Femur (tissue), 1 donor: ENCODE data around the gene ABHD12.
A peak's percentile ranks its signal among the peaks of the same experiment; 100 is the strongest.
"Not testable (repeated sequence)": the region's sequence is repeated elsewhere in the genome, so short reads cannot be mapped to it uniquely, and the experiment has no call there.

Experiments
- DNase-seq: peaks from one replicate; pipeline ENCODE4 v3.0.0-alpha.2; 2017

The ABHD12 gene

DNA sequence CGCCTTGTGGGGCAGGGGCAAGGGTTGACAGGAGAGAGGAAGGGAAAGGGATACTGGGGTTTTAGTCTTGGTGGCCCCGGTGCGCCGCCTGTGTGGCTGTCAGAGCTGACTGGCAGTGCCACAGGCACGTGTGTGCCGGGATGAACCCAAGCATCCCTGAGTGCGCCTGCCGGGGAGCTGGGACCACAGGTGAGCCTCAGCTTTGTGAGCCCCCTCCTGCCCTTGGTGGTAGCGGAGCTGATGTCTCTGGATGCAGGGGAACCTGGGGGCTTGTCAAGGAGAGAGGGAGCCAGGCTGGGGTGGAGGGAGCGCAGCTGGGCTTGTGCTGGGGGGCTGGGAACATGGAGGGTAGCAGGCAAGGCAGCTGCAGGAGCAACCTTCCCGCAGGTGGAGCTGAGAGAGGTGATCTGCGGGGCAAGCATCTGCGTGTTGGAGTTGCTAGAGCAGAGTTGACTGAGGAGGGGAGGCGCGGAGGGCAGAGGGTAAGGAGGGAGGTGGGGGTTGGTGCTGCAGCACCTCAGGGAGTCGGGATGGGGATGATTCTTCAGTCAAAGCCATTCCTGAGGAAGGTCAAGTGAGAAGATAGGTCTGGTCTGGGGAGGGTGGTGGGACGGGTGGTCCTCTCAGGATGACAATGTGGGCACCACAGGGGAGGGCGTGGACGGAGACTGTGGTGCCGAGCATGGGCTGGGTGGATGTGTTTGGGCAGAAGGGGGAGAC, 114.7 kb downstream of the ABHD12 start:
- DNase-seq = no peak

DNA sequence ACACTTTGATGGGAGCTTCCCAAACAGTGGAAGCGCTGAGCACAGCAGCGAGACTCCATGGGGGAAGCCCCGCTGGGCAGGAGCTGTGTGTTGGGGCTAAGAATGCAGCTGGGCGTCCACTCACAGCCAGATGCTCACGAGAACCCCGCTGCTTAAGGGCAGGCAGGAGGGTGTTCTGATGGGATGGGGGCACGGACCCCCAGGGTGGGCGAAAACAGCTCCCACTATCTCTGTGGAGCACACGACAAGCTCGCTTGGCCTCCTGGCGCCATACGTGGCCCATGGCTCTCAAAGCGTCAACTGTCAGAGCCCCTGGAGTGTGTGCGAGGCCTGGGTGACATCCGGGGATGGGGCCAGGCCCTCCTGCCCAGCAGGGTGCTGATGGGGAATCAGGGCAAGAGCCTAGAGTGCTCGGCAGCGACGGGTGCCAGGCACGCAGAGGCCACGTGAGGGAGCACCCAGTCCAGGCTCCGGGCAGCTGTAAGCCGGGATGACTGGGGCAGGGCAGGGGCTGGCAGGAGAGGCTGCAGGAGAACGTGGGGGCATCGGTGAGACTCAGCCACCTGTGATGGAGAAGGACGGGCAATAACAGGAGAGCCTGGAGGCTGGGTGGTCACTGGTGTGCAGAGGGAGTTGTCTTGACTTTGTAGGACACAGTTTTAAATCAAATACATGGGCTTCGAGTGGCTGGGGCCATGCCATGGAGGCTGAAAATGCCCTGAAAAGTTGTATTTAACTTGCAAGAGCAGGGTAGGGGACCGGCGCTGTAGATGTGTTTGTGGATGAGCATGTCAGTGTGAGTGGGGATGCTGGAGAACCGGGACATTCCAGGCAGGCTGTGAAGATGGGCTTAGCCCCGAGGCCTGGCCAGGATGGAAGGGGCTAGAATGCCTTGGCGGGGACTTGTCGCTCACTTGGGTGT, 115.5 kb downstream of the ABHD12 start:
- no peak for DNase-seq

DNA sequence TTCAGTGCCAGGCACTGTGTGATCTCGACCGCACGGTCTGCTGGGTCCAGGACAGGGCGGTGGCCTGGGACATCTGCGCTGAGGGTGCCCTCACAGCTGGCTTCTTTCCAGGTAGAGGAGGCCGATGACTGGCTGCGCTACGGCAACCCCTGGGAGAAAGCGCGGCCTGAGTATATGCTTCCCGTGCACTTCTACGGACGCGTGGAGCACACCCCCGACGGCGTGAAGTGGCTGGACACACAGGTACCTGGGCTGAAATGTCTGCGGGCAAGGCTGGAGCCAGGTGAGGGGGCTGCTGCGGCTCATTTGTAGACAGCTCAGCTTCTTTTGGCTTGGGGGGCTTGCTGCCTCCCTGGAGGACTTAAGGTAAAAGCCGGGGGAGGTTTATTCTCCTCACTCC, 116.2 kb downstream of the ABHD12 start:
- DNase-seq = no peak

DNA sequence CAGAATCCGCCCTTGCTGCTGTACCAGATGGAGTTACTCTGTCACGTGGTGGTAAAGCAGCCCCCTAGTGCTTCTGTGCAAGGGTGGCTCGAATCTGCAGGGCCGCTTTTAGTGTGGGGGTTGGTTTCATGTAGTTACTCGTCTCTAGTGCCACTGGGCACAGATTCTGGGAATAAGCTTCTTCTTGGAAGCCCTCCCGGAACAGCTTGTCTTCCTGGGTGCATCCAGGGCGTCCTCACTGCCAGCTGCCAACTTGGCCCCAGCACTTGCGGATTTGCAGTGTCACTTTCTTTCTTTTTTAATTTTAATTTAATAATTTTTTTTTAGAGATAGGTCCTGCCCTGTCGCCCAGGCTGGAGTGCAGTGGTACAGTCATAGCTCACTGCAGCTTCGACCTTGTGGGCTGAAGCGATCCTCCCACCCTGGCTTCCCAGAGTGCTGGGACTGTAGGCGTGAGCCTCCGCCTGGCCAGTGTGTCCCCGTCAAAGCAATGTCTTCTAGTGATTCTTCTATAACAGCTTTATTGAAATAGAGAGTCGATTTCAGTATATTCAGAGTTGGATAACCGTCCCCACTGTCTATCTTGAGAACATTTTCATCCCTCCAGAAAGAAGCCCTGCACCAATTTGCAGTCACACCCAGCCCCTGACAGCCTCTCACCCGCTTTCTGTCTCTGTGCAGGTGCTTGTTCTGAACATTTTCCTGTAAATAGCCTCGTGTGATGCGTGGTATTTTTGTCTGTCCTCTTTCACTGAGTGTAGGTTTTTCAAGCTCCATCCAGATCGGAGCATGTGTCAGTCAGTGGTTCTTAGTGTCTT, 116.9 kb downstream of the ABHD12 start:
- DNase-seq = no peak

DNA sequence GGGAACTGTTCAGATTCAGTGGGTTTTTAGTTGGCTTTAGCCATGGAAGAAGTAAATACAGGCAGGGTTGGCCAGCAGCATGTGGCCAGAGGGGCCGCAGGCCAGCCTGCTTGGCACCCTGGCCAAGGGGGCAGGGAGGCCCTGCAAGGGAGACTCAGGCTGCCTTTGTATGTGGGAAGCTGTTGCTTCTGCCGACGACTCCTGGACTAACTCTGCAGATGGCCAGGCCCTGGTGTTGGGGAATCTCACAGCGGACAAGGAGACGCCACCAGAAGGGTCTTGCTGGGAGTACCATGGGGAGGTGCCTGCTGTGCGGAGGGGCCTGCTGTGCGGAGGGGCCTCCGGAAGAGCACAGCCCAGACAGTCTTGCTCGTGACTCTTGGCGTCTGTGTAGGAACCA, 117.6 kb downstream of the ABHD12 start:
- peak; percentile 31 for DNase-seq

DNA sequence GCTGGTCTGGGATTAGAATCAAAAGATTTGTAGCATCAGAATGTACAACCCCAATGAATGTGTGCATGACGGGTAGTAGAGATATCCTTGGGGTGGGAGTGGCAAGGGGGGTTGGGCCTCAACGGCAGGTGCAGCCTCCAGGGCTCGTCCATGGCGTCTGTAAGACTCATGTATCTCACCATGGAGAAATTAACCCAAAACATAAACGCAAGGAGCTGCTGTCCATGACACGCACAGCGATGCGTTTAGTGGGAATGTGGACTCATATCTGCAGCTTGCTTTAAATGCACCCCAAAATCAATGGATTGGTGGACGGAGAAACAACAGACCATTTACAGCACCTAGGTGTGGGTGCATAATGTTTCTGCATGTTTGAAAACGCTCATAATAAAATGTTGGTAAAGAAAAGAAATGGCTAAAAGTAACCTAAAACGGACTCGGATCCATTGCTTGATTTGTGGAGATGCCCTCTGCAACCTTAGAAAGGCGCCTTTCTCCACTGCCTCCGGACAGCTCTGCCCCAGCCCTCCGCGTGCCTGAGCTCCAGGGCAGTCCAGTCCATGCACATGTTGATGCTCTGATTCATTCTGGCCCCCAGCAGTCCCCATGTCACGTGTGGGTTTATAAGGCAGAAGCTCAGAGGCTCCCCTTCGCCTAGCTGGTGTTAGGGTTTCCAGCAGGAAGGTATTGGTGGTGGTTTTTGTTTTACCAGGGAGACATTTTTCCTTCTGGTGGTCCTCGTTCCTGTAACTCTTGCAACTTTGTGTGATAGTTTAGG, 118.2 kb downstream of the ABHD12 start:
- no peak for DNase-seq

DNA sequence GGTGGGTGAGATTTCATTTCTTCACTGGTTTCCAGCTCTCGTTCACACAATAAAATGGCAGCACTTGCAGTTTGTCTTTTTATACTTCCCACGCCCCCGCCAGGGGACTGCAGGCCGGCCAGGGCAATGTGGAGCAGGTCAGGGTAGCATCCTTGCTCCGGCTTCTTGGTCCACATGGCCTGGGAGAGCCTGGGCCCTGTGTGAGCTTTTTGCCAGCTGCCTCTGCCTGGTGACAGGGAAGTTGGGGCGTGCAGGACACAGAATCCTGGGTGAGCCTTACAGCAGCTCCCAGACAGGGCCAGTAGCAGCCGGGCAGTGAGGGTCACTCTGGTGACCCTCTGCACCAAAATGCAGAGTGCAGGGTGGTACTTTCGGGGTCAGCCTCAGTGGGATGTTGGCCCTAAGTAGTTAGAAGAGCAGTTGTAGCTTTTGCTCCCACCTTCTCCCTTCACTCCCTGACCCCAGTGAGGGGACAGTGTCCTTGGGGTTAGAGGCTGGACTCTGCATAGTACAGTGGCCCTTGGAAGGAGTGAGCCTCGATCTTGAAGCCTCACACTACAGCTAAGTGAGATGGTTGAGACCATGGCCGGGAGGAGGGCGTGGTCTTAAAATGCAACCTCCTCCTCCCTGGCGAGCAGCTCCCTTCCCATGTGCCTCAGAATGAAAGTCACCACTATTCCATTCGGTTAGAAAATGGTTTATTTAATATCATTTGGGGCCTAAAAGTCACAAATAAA, 119.0 kb downstream of the ABHD12 start:
- no peak for DNase-seq

DNA sequence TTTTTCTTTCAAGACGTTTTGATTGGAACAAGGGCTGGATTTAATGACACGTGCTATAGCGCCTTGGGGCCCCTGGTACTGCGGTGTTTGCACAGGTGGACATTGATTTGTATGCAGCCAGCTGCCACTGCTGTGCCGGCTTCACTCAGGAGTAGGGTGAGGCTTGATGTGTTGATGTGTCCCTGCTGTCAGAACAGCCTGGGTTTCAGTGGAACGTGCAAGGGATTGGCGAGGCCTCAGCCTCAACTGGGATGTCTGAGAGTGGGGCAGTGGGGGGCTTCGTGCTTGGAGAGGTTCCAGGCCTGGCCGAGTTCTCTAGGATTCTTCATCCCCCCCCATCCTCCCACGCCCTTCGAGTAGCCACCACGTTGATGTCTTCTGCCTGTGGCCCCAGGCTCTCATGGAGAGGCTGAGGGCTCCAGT, 119.8 kb downstream of the ABHD12 start:
- no peak for DNase-seq

DNA sequence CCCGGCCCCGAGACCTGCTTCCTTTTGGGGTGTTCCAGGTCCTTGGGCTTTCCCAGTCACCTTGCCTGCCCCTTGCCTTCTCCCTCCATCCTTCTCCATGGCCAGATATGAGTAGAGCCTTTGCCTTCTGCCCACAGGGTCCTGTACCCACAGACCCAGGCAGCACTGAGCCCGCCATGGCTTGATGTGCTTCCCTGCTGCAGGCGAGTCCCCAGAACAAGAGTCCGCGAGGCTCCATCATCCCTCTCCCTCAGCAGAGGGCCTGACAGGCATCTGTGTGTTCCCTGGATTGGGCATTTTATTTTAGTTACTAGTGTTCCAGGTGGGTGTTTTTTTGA, 120.8 kb downstream of the ABHD12 start:
- DNase-seq = no peak

DNA sequence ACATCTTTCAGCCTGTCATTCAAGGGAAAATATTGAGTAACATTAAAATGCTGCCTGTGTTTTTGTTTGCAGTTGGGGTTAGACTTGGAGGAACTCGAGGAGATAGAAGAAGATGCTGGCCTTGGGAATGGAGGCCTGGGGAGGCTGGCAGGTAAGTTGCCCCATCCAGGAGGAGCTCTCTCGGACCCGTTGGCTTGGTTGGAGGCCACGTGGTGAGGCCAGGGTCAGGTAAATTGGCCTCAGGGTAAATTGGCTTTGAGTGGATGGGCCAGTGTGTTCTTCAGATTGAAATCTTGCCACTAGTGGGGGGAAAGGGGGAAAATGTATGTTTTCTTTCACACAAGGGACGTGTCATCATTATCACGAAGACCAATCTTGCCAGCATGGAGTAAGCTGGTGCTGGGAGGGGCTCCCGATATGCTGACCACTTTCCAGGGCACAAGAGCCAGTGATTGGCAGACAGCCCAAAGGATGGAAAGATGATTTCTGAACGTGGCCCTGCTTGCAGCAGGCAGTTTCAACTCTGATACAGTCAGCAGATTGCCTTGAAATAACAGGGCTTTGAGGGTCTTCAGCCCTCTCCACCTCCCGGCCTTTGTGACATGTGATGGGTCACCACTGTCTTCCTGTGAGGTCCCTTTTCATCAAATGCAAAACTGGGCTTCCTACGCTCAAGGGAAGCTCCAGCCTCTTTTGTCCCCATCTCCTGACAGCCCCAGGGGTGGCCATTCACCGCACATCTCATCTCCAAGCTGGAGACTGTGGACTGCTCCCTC, 121.4 kb downstream of the ABHD12 start:
- no peak for DNase-seq

DNA sequence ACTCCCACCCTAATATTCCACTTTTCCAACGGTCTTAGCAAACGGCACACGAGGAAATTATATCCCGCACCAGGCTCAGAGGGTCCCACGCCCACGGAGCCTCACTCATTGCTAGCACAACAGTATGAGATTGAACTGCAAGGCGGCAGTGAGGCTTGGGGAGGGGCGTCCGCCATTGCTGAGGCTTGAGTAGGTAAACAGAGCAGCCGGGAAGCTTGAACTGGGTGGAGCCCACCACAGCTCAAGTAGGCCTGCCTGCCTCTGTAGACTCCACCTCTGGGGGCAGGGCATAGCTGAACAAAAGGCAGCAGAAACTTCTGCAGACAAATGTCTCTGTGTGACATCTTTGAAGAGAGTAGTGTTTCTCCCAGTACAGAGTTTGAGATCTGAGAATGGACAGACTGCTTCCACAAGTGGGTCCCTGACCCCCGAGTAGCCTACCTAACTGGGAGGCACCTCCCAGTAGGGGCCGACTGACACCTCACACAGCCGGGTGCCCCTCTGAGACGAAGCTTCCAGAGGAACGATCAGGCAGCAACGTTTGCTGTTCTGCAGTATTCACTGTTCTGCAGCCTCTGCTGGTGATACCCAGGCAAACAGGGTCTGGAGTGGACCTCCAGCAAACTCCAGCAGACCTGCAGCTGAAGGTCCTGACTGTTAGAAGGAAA, 129.7 kb downstream of the ABHD12 start:
- not testable (repeated sequence) for DNase-seq

DNA sequence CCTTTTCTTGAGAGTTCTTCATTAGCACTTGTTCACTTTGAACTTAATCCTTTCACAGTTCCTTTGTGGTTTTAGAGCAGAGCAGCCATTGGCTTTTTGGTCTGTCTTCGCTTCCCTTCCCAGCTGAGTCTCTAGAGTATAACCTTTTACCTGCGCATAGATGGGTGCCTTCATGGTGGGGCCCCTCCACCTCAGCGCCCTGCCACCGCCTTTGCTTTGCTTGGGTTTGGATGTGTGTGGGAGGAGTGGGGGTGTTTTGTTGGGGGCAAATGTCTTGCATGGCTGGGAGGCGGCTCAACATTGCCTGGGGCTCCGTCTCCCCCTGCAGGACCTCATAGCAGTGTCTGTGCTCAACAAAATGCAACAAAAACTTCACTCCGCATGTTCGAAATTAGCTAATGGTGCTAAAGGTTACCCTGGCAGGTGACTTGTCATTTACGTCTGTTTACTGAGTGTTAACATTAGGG, 130.8 kb downstream of the ABHD12 start:
- DNase-seq = no peak

DNA sequence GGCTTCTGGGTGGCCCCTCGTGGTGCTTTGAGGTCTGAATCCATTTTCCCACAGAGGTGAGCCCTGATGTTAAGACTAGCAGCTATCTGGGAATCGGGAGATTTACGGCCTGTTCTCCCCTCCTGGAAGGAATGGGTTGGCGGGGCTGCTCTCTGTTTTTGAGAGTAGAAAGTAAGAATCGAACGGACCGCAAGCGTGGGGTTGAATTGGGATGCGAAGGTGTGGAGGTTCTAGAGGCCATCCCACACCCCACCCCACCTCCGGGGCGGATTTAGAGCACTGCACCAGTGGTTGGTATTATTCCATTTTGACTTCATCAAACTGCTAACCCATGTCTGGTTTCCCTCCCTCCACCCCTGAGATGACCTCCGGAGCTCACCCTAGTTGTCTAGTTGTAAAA, 131.3 kb downstream of the ABHD12 start:
- no peak for DNase-seq

DNA sequence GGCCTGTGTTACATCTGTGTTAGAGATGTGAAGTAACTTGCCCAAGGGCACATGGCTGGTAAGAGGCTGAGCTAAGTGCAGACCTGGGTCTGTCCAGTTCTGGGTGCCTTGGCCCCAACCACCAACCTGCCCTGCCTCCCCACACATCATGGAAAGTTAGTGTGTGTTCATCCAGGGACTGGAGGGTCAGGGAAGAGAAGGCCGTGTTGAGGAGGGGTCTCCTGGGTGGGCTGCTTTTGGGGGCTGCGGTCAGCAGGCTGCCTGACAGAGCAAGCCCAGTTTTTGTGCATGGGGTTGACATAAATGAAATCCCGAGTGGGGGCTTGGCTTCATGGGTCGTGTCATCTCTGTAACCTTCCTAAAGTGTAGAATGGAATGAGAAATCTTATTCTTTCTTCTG, 131.8 kb downstream of the ABHD12 start:
- DNase-seq = no peak

DNA sequence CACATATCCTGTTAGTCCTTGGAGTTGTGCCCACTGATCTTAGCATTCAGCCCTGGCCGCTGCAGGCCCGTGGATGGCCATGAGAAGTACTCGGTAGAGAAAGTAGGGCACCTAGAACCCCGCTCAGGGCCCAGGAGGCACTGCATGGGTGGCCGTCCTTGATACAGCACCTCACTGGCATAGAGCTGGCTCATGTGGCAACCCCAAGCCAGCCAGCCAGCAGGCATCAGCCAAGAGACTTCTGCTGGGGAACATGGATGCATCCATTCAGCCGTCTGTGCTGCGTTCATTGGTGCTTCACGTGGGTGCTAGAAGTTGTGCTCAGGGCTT, 132.2 kb downstream of the ABHD12 start:
- no peak for DNase-seq

DNA sequence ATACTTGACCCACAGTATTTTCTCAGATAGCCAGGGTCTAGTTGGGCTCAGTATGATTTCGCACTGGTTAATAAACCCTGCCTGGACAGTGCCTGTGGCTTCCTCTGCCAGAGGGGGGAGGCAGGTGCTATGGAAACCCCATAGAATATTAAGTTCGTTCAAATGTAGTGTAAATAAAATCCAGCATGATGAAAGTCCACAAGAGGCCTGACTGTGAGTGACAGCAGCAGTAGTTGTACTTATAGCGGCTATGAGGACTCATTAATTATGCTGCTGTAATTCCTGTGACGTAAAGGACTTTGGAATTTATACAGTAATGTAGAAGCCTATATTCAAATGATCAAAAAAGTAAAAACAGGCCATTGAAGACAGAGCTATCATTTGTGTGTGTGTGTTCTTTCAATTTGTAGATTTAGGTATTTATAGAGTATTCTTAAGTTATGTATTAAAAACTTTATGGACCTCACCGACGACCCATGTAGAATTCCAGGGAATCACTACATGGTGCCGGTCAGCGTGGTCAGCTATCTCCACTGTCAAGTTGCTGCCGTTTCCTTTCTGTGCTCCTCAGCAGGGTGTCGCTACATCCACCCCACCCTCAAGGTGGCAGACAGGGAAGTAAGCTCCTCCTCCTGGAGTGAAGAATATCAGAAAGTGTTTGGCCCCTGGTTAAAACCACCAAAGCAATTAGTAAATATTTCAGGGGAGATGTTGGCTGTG, 132.7 kb downstream of the ABHD12 start:
- no peak for DNase-seq

DNA sequence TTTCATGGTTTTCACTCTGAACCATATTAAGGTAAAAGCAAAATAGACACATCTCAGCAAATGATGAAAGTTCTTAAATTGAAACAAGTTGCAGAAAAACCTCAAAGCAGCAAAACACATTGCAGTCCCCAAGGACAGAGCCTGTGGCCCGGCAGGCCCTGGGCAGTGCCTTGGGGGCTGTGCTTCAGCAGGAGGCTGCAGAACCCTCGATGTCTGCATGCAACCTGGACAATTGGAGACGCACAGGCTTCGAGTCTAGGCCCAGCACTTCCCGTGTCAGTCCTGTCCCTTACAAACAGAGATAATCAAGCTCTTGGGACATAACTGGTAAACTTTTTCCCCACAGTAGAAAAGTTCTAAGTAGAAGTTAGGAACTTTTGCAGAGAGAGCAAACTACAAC, 133.5 kb downstream of the ABHD12 start:
- no peak for DNase-seq

DNA sequence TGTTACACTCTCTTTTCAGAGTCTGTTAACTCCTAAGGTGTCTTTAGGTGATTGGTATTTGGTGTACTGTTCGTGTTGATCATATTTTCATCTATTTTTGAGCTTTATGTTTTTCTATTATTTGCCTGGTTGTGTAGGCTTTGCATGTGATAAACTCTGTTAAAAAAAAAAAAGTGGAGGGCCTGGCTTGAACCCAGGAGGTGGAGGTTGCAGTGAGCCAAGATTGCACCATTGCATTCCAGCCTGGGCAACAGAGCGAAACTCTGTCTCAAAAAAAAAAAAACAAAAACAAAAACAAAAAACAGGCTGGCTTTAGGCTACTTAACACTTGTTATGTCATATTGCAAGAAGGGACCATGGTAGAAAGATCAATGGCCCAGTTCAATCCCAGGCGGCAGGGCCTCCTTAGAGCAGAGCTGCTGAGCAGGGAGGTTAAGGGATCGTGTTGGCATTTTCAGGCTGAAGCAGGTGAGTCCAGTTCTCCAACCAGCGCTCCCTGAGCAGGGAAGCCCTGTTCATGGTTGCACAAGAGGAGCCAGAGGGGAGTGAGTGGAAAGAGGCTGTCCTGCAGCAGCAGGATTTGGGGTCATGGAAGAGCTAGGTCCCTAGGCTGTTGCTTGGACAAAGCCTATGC, 134.3 kb downstream of the ABHD12 start:
- DNase-seq = no peak

DNA sequence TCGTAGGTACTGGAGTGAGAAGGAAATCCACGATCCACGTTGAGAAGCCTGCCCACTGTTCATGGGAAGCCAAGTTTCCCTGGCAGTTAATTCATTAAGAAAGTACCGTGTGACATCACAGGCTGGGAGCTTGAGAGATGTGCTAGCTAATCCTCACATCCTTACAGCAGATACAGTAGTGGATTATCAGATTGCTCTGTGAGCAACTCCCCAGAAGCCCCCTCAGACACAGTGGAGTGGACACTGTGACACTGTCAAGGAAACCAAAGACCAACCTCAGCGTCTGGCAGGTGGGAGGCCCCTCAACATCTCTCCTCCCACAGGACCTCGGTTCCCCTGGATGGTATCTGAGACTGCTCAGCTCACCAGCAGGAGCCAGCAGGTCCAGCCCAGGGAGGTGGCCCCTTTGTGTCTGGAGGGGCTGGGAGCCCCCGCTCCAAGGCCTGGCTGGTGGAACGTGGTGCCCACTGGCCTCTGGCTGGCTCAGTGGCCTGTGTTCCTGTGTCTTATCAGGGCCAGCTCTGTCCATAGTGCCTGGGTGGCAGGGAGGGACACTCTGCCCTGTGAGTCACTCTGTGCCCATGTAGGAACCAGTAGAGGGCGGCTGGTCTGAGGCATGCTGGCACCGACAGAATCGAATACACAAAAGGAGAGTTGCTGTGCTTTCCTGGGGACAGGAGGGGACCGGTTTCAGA, 135.5 kb downstream of the ABHD12 start:
- DNase-seq = no peak
